ENCODE measurements around the gene CCDC92B. TPM values are rescaled to one million over a fixed set of nuclear protein-coding genes. Genes with fewer than 3 reads are reported as not detected.

The CCDC92B gene
- polyA plus RNA-seq, 1 of the 3 experiments (the other 2 are of a cell fraction) = 0.07 TPM

DNA sequence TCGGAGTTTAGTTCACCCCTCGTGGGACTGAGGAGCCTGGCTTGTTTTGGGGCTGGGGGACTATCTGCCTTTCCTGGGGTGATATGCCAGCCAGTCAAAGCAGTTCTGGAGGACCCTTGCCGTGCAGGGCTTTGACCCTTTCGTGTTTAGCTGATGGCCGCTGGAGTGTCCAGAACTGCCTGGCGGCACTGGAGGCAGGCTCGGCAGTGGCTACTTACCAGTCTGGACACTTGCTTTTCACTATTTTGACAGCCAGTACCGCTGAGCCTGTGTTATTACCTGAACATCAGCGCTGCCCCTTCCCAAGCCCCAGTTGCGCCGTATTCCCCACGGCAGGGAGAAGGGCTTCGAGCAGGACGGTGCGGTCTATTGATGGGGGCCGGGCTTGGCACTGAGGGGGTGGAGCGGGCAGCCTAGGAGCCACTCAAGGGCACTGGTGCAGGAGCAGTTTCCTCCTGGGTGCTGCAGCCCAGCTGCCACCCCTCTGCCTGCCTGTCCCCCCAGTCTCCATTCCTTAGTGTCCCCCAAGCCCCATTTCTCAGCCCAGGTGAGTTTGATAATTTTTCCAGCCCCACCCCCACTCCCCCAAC lies 18.6 kb downstream of the CCDC92B start:
- no peak for TF ChIP-seq GATA2 (CRISPR knock-in tag; IDR thresholded peaks at IDR 0.05)
- TF ChIP-seq JUND (IDR thresholded peaks at IDR 0.05) = no peak
- TF ChIP-seq ZBTB33 (IDR thresholded peaks at IDR 0.05; ENCODE audit: borderline replicate concordance, low read depth) = no peak
- no peak for TF ChIP-seq MXI1 (IDR thresholded peaks at IDR 0.05; ENCODE audit: low read depth, low read length)
- no peak for TF ChIP-seq SMC3 (IDR thresholded peaks at IDR 0.05; ENCODE audit: low read depth, low read length)
- TF ChIP-seq RXRA (IDR thresholded peaks at IDR 0.05; ENCODE audit: borderline replicate concordance, low read depth) = no peak
- TF ChIP-seq TCF12 (IDR thresholded peaks at IDR 0.05) = no peak
- no peak for TF ChIP-seq RFX5 (IDR thresholded peaks at IDR 0.05; ENCODE audit: low read length)
- no peak for TF ChIP-seq TAF1 (IDR thresholded peaks at IDR 0.05; ENCODE audit: borderline replicate concordance, low read depth, low read length)
- TF ChIP-seq POLR2AphosphoS5 (IDR thresholded peaks at IDR 0.05; ENCODE audit: low read depth, low read length) = no peak
- TF ChIP-seq, protein P1, sequence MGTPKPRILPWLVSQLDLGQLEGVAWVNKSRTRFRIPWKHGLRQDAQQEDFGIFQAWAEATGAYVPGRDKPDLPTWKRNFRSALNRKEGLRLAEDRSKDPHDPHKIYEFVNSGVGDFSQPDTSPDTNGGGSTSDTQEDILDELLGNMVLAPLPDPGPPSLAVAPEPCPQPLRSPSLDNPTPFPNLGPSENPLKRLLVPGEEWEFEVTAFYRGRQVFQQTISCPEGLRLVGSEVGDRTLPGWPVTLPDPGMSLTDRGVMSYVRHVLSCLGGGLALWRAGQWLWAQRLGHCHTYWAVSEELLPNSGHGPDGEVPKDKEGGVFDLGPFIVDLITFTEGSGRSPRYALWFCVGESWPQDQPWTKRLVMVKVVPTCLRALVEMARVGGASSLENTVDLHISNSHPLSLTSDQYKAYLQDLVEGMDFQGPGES (IDR thresholded peaks at IDR 0.05; ENCODE audit: low read depth, low read length) = no peak
- TF ChIP-seq RAD21 (IDR thresholded peaks at IDR 0.05; ENCODE audit: low read length) = no peak
- TF ChIP-seq, protein P2, sequence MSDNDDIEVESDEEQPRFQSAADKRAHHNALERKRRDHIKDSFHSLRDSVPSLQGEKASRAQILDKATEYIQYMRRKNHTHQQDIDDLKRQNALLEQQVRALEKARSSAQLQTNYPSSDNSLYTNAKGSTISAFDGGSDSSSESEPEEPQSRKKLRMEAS (IDR thresholded peaks at IDR 0.05; ENCODE audit: low read depth) = no peak
- CTCF ChIA-PET = interaction anchor here (0.6 kb wide), 1 partner anchor 580 kb away, joined by 3 read pairs; no protein-coding TSS in a partner anchor
- Histone ChIP-seq H3K27ac (ENCODE audit: low read depth in 2 of 2, low read length in 1 of 2) (no peak overlapping the region), H3K4me2 (no peak overlapping the region), H3K9me2 (no peaks in the 10 kb centered on the region), H3K4me1 (ENCODE audit: control insufficient read depth in 1 of 2, insufficient read depth in 2 of 2, low read depth in 1 of 2, low read length in 1 of 2) (no peaks in the 10 kb centered on the region), H3F3A (replicated peaks; ENCODE audit: insufficient read depth) (no peaks in the 10 kb centered on the region), H4K20me1 (ENCODE audit: insufficient read depth) (no peaks in the 10 kb centered on the region), H2AFZ (ENCODE audit: low read depth) (no peak overlapping the region), H3K9me3 (no peaks in the 10 kb centered on the region), H3K79me2 (ENCODE audit: insufficient read depth) (no peaks in the 10 kb centered on the region), H3K27me3 (ENCODE audit: insufficient read depth) (no peaks in the 10 kb centered on the region), H3K9ac (no peak overlapping the region), H3K4me3 (ENCODE audit: low read depth in 2 of 2, low read length in 1 of 2) (no peak overlapping the region), H3K36me3 (replicated peaks in 1 of 2; ENCODE audit: control insufficient read depth in 1 of 2, insufficient read depth in 2 of 2, low read length in 1 of 2) (no peaks in the 10 kb centered on the region)
- POLR2A ChIA-PET = no interaction called here
- 84% methylated on average over 11 of the region's 17 CpGs for WGBS (ENCODE audit: low lambda C conversion rate)
- DNase-seq = no peak

DNA sequence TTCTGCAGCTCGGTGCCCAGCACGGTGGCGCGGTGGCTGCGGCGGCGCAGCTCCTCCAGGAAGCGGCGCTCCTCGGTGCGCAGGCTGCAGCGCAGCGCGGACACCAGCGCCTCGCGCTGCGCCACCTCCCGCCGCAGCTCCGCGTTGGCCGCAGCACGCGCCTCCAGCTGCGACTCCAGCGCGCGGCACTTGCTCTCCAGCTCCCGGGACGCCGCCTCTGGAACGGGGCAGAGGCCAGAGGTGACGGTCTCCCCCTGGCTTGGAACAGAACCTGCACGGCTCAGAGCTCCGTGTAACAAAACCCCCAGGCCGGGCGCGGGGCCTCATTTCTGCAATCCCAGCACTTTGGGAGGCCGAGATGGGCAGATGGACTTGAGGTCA lies 24.7 kb downstream of the CCDC92B start:
- ChIA-PET CTCF (no interaction called here), POLR2A (no interaction called here)
- Histone ChIP-seq H3K27ac (ENCODE audit: low read depth in 2 of 2, low read length in 1 of 2) (no peak overlapping the region), H3K9ac (no peak overlapping the region), H3K9me3 (no peaks in the 10 kb centered on the region), H3K4me2 (no peak overlapping the region), H3K9me2 (no peaks in the 10 kb centered on the region), H3K27me3 (ENCODE audit: insufficient read depth) (no peaks in the 10 kb centered on the region), H3K4me3 (ENCODE audit: low read depth in 2 of 2, low read length in 1 of 2) (no peak overlapping the region), H3K4me1 (ENCODE audit: control insufficient read depth in 1 of 2, insufficient read depth in 2 of 2, low read depth in 1 of 2, low read length in 1 of 2) (no peaks in the 10 kb centered on the region), H2AFZ (ENCODE audit: low read depth) (no peak overlapping the region), H4K20me1 (ENCODE audit: insufficient read depth) (no peaks in the 10 kb centered on the region), H3K79me2 (ENCODE audit: insufficient read depth) (no peaks in the 10 kb centered on the region), H3K36me3 (replicated peaks in 1 of 2; ENCODE audit: control insufficient read depth in 1 of 2, insufficient read depth in 2 of 2, low read length in 1 of 2) (no peaks in the 10 kb centered on the region), H3F3A (replicated peaks; ENCODE audit: insufficient read depth) (no peaks in the 10 kb centered on the region)
- DNase-seq = no peak
- WGBS (ENCODE audit: low lambda C conversion rate) = 86% methylated on average over 17 of the region's 40 CpGs
- TF ChIP-seq ZBTB33 (IDR thresholded peaks at IDR 0.05; ENCODE audit: borderline replicate concordance, low read depth) (no peak), YY1 (IDR thresholded peaks at IDR 0.05; ENCODE audit: low read depth) (no peak), SIN3A (IDR thresholded peaks at IDR 0.05; ENCODE audit: borderline replicate concordance, low read depth, low read length) (no peak), MXI1 (IDR thresholded peaks at IDR 0.05; ENCODE audit: low read depth, low read length) (no peak), GATA2 (CRISPR knock-in tag; IDR thresholded peaks at IDR 0.05) (no peak), SMC3 (IDR thresholded peaks at IDR 0.05; ENCODE audit: low read depth, low read length) (no peak), JUND (IDR thresholded peaks at IDR 0.05) (no peak), MEF2A (IDR thresholded peaks at IDR 0.05; ENCODE audit: borderline replicate concordance, low read depth) (no peak), CHD2 (IDR thresholded peaks at IDR 0.05; ENCODE audit: low read length, partially characterized antibody) (no peak), RCOR1 (IDR thresholded peaks at IDR 0.05; ENCODE audit: low read length) (no peak)
- TF ChIP-seq, protein P3, sequence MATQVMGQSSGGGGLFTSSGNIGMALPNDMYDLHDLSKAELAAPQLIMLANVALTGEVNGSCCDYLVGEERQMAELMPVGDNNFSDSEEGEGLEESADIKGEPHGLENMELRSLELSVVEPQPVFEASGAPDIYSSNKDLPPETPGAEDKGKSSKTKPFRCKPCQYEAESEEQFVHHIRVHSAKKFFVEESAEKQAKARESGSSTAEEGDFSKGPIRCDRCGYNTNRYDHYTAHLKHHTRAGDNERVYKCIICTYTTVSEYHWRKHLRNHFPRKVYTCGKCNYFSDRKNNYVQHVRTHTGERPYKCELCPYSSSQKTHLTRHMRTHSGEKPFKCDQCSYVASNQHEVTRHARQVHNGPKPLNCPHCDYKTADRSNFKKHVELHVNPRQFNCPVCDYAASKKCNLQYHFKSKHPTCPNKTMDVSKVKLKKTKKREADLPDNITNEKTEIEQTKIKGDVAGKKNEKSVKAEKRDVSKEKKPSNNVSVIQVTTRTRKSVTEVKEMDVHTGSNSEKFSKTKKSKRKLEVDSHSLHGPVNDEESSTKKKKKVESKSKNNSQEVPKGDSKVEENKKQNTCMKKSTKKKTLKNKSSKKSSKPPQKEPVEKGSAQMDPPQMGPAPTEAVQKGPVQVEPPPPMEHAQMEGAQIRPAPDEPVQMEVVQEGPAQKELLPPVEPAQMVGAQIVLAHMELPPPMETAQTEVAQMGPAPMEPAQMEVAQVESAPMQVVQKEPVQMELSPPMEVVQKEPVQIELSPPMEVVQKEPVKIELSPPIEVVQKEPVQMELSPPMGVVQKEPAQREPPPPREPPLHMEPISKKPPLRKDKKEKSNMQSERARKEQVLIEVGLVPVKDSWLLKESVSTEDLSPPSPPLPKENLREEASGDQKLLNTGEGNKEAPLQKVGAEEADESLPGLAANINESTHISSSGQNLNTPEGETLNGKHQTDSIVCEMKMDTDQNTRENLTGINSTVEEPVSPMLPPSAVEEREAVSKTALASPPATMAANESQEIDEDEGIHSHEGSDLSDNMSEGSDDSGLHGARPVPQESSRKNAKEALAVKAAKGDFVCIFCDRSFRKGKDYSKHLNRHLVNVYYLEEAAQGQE (IDR thresholded peaks at IDR 0.05; ENCODE audit: low read depth, low read length) = no peak

Measured in SK-N-SH (cell line).